K562 (cell line): Measurements from ENCODE around the gene KIF25. TPM values are rescaled to one million over a fixed set of nuclear protein-coding genes. Genes with fewer than 3 reads are reported as not detected.

ENCODE experiments used
- ATAC-seq: fragments of 200-7000 bp; cut with Tn5 transposase; 3 replicates; pipeline ENCODE4 v1.9.1; 2020; ENCODE audit warnings: moderate library complexity
- BruUV-seq: library from RNA; stranded (reverse); fragments of 400-500 nt; replicated peaks from 2 replicates; lab custom pipeline; 2021; lab: Mats Ljungman, UMichigan
- CTCF ChIA-PET: fragments of 300-600 bp; formaldehyde crosslinking; extraction: SDS; loops from one replicate; lab custom pipeline; 2021; ENCODE audit warnings: low intra/inter-chr PET ratio; lab: Yijun Ruan, JAX
- POLR2A ChIA-PET: fragments of 300-600, 350-650 bp; sonication (Branson Sonifier 250); formaldehyde crosslinking; extraction: SDS; loops from one replicate; lab custom pipeline; 2021; ENCODE audit warnings: antibody characterized with exemption, inconsistent platforms; lab: Yijun Ruan, JAX
- DNase-seq, 4 experiments: peaks; one replicate each; pipeline versions ENCODE4 v3.0.0 to v3.0.0-alpha.2; 2011 to 2018; ENCODE audit warnings: low spot score in 3 of 4, mixed read lengths in 3 of 4; ENCODE audit errors: extremely low read depth in 1 of 4
- FAIRE-seq: peaks from 2 replicates; lab custom pipeline; 2011; peaks lifted over from hg19 to GRCh38; lab: Jason Lieb, UNC
- H2AFZ ChIP-seq: 2 replicates; pipeline ENCODE4 v1.6.0; 2011; ENCODE audit warnings: low read depth, low read length, control low read depth, inconsistent platforms
- H3K27ac ChIP-seq: fragments of 200-600 bp; 3 replicates; pipeline ENCODE4 v1.8.0; 2011; ENCODE audit warnings: low read depth, mild to moderate bottlenecking, control low read depth, inconsistent platforms, low read length, moderate library complexity, mixed read lengths; ENCODE audit errors: extremely low read depth
- H3K27me3 ChIP-seq, 2 experiments: fragments of 300-600 bp in 1 of 2; 2 replicates in 1 of 2; 3 replicates in 1 of 2; pipeline versions ENCODE4 v1.6.0 to v1.8.0; 2011; ENCODE audit warnings: inconsistent platforms in 2 of 2, low read length in 2 of 2, mild to moderate bottlenecking in 1 of 2, mixed read lengths in 1 of 2, moderate library complexity in 1 of 2; ENCODE audit not compliant: control insufficient read depth in 2 of 2, insufficient read depth in 2 of 2
- H3K36me3 ChIP-seq: fragments of 300-600 bp; 3 replicates; pipeline ENCODE4 v1.8.0; 2011; ENCODE audit warnings: mild to moderate bottlenecking, low read length, inconsistent platforms; ENCODE audit not compliant: control insufficient read depth, insufficient read depth
- H3K4me1 ChIP-seq, 2 experiments: fragments of 200-600 bp in 1 of 2; replicated peaks in 1 of 2; 2 replicates in 1 of 2; 3 replicates in 1 of 2; pipeline versions ENCODE4 v1.5.1 to v1.8.0; 2011; ENCODE audit warnings: inconsistent platforms in 2 of 2, low read length in 2 of 2, mild to moderate bottlenecking in 1 of 2, mixed read lengths in 1 of 2, moderate library complexity in 1 of 2; ENCODE audit not compliant: control insufficient read depth in 2 of 2, insufficient read depth in 2 of 2
- H3K4me2 ChIP-seq: 2 replicates; pipeline ENCODE4 v1.6.1; 2011; ENCODE audit warnings: low read length, control low read depth, inconsistent platforms, mixed read lengths; ENCODE audit not compliant: insufficient read depth
- H3K4me3 ChIP-seq: fragments of 200-600 bp; sonication (generic), shearing (Covaris generic); 2 replicates; pipeline ENCODE4 v1.5.1; 2016; ENCODE audit warnings: control low read depth, inconsistent platforms
- H3K79me2 ChIP-seq: fragments of 200-600 bp; 3 replicates; pipeline ENCODE4 v1.8.0; 2011; ENCODE audit warnings: low read length, inconsistent platforms; ENCODE audit not compliant: control insufficient read depth, insufficient read depth
- H3K9ac ChIP-seq, 2 experiments: 2 replicates each; pipeline versions ENCODE4 v1.6.0 to v1.6.1; 2011; ENCODE audit warnings: low read depth in 2 of 2, low read length in 2 of 2, control low read depth in 1 of 2, inconsistent platforms in 1 of 2, mild to moderate bottlenecking in 1 of 2, mixed read lengths in 1 of 2; ENCODE audit not compliant: insufficient read depth in 1 of 2
- H3K9me1 ChIP-seq: one replicate; pipeline ENCODE4 v1.6.0; 2011; ENCODE audit warnings: inconsistent platforms, mild to moderate bottlenecking, low read length, moderate library complexity; ENCODE audit not compliant: control insufficient read depth, insufficient read depth
- H3K9me3 ChIP-seq: replicated peaks from 2 replicates; pipeline ENCODE4 v1.5.1; 2011; ENCODE audit warnings: low read depth, low read length, inconsistent platforms; ENCODE audit not compliant: control insufficient read depth, insufficient read depth
- H4K20me1 ChIP-seq: replicated peaks from 2 replicates; pipeline ENCODE4 v1.6.1; 2011; ENCODE audit warnings: low read length, inconsistent platforms, mixed read lengths; ENCODE audit not compliant: control insufficient read depth, insufficient read depth
- EZH2 ChIP-seq: IDR thresholded peaks from 2 replicates; pipeline ENCODE4 v1.6.1; 2012; ENCODE audit warnings: low read depth, mild to moderate bottlenecking, inconsistent platforms, low read length, borderline replicate concordance
- TEAD4 ChIP-seq, 2 experiments: sonication (generic) in 1 of 2; formaldehyde crosslinking in 1 of 2; IDR thresholded peaks; 2 replicates each; pipeline versions ENCODE4 v1.6.1 to v1.8.0; 2012 to 2022; ENCODE audit warnings: borderline replicate concordance in 1 of 2, inconsistent platforms in 1 of 2, low read length in 1 of 2, mild to moderate bottlenecking in 1 of 2, missing genetic modification reagents in 1 of 2
- WGBS: fragments of 100-300 bp; shearing (Covaris generic); methylation state at CpG from one replicate; pipeline ENCODE4 v1.1.6; 2016; ENCODE audit warnings: low coverage, mixed read lengths; ENCODE audit not compliant: insufficient coverage; ENCODE audit errors: missing lambda C conversion rate; 5-methylcytosine and 5-hydroxymethylcytosine counted together
- in situ Hi-C: fragments of 300-500 bp; cut with MboI; formaldehyde crosslinking; loops from 4 replicates; pipeline ENCODE4 v1.15.0; 2018; ENCODE audit warnings: inconsistent platforms, mixed read lengths
- intact Hi-C: fragments of 100-400 bp; cut with micrococcal nuclease; formaldehyde crosslinking; loops from 2 replicates; pipeline ENCODE4 v1.14.2; 2022
- polyA plus RNA-seq, 8 experiments: library from polyadenylated mRNA; depleted of rRNA in 4 of 8; stranded (reverse) in 5 of 8; unstranded in 3 of 8; fragments of >200 nt; fragmentation: Nextera tagmentation in 2 of 8; fragmentation: Illumina TruSeq in 1 of 8; extraction: Ambion mirVana in 2 of 8; extraction: Trizol in 1 of 8; gene quantifications; 2 replicates each; pipeline versions ENCODE4 v1.2.1 to v1.2.3, GENCODE V29; 2011 to 2014; ENCODE audit warnings: inconsistent platforms in 1 of 8, missing spikeins in 1 of 8
- total RNA-seq, 7 experiments: library from RNA; depleted of rRNA in 6 of 7; stranded (reverse); fragments of >200 nt in 6 of 7; fragmentation: Illumina TruSeq in 2 of 7; extraction: Trizol in 2 of 7; gene quantifications; 2 replicates each; pipeline versions ENCODE4 v1.2.1 to v1.2.3, GENCODE V29; 2011 to 2021; ENCODE audit warnings: low replicate concordance in 1 of 7
- TF ChIP-seq, protein P1 (sequence below): fragments of 450-650 bp; formaldehyde crosslinking; IDR thresholded peaks from 2 replicates; pipeline ENCODE4 v1.4.0; 2022; ENCODE audit warnings: missing genetic modification characterization

Gene KIF25
- total and polyA plus RNA-seq, 9 of the 15 experiments (the other 6 are each of a cell fraction or from before 2014, with no cell fraction given), result 0.04 to 0.49 (median 0.23) TPM; not detected in 5

DNA sequence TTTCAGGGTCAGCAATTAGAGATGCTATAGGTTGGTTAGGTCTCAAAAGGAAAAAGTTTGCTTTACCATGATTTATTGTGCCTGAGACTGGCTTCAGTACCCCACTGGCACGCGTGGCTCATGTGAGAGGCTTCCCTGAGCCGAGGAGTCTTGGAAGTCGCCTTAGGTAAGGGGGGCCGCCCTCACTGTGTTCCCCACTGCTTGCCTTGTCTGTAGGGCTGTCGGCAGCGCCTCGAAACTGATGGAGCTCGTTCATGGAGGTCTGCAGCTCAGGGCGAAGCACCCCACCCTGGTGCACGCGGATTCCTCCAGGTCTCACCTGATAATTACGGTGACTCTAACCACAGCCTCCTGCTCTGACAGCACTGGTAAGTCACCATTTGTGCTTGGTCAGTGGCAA is 42.4 kb downstream of the KIF25 start (continued):
- TF ChIP-seq, protein P1, sequence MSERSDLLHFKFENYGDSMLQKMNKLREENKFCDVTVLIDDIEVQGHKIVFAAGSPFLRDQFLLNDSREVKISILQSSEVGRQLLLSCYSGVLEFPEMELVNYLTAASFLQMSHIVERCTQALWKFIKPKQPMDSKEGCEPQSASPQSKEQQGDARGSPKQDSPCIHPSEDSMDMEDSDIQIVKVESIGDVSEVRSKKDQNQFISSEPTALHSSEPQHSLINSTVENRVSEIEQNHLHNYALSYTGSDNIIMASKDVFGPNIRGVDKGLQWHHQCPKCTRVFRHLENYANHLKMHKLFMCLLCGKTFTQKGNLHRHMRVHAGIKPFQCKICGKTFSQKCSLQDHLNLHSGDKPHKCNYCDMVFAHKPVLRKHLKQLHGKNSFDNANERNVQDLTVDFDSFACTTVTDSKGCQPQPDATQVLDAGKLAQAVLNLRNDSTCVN (CRISPR knock-in tag), result no peak

DNA sequence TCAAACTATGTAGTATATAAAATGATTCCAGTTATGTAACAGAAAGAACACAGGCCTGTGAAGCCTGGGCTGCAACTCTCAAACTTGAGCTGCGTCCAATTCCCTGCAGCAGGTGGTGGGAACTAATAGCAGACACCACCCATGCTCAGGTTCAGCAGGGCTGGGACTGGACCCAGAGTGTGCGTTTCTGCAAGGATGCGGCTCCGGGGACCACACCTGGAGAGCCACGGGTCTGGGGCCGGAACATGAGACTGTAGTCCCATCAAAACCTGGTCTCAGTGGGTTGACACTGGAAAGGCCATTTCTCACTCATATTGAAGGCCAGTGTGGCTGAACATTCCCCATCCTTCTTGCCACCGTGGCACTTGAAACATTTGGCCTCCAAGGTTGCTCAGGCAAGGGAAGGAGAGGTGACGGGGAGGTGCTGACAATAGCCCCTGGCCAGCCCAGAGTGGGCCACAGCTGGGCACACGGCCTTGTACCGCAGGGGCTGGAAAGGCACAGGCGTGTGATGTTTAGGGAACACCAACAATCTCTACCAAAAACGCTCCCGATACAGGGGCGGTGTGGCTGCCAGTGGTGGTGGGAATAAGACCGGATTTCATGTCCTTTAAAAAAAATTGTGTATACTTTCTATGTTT is 43.5 kb downstream of the KIF25 start:
- DNase-seq, result no peak
- in situ Hi-C loops, result no loop called here
- Histone ChIP-seq H3K27ac (no peak overlapping the region), H3K9me1 (no peaks in the 10 kb centered on the region), H3K4me2 (no peak overlapping the region), H3K27me3 (peaks cover 51 to 79% of the 10 kb centered on the region in 2 experiments), H3K4me1 (peaks cover 8 to 22% of the 10 kb centered on the region in 2 experiments; a peak in 4 of 5 replicates), H2AFZ (no peak overlapping the region), H3K36me3 (no peaks in the 10 kb centered on the region), H3K79me2 (no peaks in the 10 kb centered on the region), H3K9me3 (no peaks in the 10 kb centered on the region), H3K9ac (no peak overlapping the region), H3K4me3 (no peak overlapping the region), H4K20me1 (peaks cover 7% of the 10 kb centered on the region)
- POLR2A ChIA-PET, result no interaction called here
- ATAC-seq, result no peak
- WGBS, result 1% methylated on average over 15 of the region's 15 CpGs
- CTCF ChIA-PET, result no interaction called here
- intact Hi-C loops, result no loop called here
- no peak for FAIRE-seq
- TF ChIP-seq EZH2 (0 out of 2 replicates have a peak, but pooled peaks have one; percentile 67), TEAD4 (IDR thresholded peaks at IDR 0.05; ENCODE audit: low read length) (no peak), TEAD4 (CRISPR knock-in tag; IDR thresholded peaks at IDR 0.05; ENCODE audit: borderline replicate concordance) (no peak)
- BruUV-seq, result no TSS peak
